Measurements from ENCODE around the gene ARMC7. TPM values are rescaled to one million over a fixed set of nuclear protein-coding genes. Genes with fewer than 3 reads are reported as not detected.

Gene ARMC7
- total and polyA plus RNA-seq, 10 donors = 7.8 to 19.2 (median 14.4) TPM

- H3K27me3 ChIP-seq (replicated peaks in 1 of 7) = no peaks in the 10 kb centered on the region
- H3K4me1 ChIP-seq = peaks cover 32 to 76% (median 48%) of the 10 kb centered on the region in 6 donors
- H3K27ac ChIP-seq = peak overlapping the region; percentile 77 to 91 (median 84)
- WGBS, 5 donors = 19 to 22% (median 21%) methylated on average over 34 to 40 of the region's 40 CpGs
- TF ChIP-seq POLR2AphosphoS5 (IDR thresholded peaks at IDR 0.05) = no peak
- TF ChIP-seq CTCF (IDR thresholded peaks at IDR 0.05 in 8 of 11, conservative IDR thresholded peaks at IDR 0.05 in 3 of 11) = no peak
- TF ChIP-seq POLR2A (IDR thresholded peaks at IDR 0.05) = no peak
- intact Hi-C loops (cut with DNase I; ENCODE audit: low total_unique reads) = loop anchor here (10.0 kb wide), 1 partner anchor 64 kb away; no protein-coding TSS in a partner anchor
- peak overlapping the region; percentile 55 to 90 (median 77) for H3K4me3 ChIP-seq
- peak; percentile 83 for DNase-seq
- H3K36me3 ChIP-seq = peaks cover 0 to 8% (median 0%) of the 10 kb centered on the region in 6 donors
- H3K9me3 ChIP-seq = no peaks in the 10 kb centered on the region
Observed at GRCh38 chr17:75110234-75110937, 617 bp downstream of the ARMC7 start.

- peaks cover 35 to 83% (median 60%) of the 10 kb centered on the region in 6 donors for H3K4me1 ChIP-seq
- peak overlapping the region in 3 of 8 donors; percentile 9 to 88 (median 21) for H3K27ac ChIP-seq
- intact Hi-C loops (cut with DNase I; ENCODE audit: low total_unique reads) = loop anchor here (10.0 kb wide), 1 partner anchor 63 kb away; no protein-coding TSS in a partner anchor
- peaks cover 0 to 15% (median 0%) of the 10 kb centered on the region in 6 donors for H3K36me3 ChIP-seq
- H3K4me3 ChIP-seq = no peak overlapping the region
- DNase-seq = no peak
- no peaks in the 10 kb centered on the region for H3K9me3 ChIP-seq
- 71 to 80% (median 76%) methylated on average over 7 of the region's 7 CpGs for WGBS, 5 donors
- no peaks in the 10 kb centered on the region for H3K27me3 ChIP-seq (replicated peaks in 1 of 7)
- TF ChIP-seq CTCF (IDR thresholded peaks at IDR 0.05 in 8 of 11, conservative IDR thresholded peaks at IDR 0.05 in 3 of 11) (no peak), POLR2A (IDR thresholded peaks at IDR 0.05) (no peak), POLR2AphosphoS5 (IDR thresholded peaks at IDR 0.05) (no peak)
Observed at GRCh38 chr17:75111777-75112335, 2.1 kb downstream of the ARMC7 start.

GRCh38 chr17:75113798-75114551, 4.2 kb downstream of the ARMC7 start:
- intact Hi-C loops (cut with DNase I; ENCODE audit: low total_unique reads) = loop anchor here (10.0 kb wide), 1 partner anchor 61 kb away; no protein-coding TSS in a partner anchor
- DNase-seq = peak; percentile 94
- 0 to 3% (median 3%) methylated on average over 18 to 22 of the region's 22 CpGs for WGBS, 5 donors
- Histone ChIP-seq H3K4me1 (peaks cover 31 to 98% (median 64%) of the 10 kb centered on the region in 6 donors), H3K36me3 (peaks cover 0 to 30% (median 0%) of the 10 kb centered on the region in 6 donors), H3K27ac (peak overlapping the region; percentile 81 to 95 (median 92)), H3K9me3 (no peaks in the 10 kb centered on the region), H3K4me3 (peak overlapping the region; percentile 33 to 70 (median 48)), H3K27me3 (replicated peaks in 1 of 7) (no peaks in the 10 kb centered on the region)
- TF ChIP-seq POLR2AphosphoS5 (IDR thresholded peaks at IDR 0.05) = peak; percentile 66 to 74 (median 71)
- peak; percentile 96 to 99 (median 98) for TF ChIP-seq CTCF (IDR thresholded peaks at IDR 0.05 in 8 of 11, conservative IDR thresholded peaks at IDR 0.05 in 3 of 11)
- TF ChIP-seq POLR2A (IDR thresholded peaks at IDR 0.05) = no peak

All from spleen (tissue), 11 donors.